Measurements from ENCODE around the gene CAGE1.

CAGE1 gene

DNA sequence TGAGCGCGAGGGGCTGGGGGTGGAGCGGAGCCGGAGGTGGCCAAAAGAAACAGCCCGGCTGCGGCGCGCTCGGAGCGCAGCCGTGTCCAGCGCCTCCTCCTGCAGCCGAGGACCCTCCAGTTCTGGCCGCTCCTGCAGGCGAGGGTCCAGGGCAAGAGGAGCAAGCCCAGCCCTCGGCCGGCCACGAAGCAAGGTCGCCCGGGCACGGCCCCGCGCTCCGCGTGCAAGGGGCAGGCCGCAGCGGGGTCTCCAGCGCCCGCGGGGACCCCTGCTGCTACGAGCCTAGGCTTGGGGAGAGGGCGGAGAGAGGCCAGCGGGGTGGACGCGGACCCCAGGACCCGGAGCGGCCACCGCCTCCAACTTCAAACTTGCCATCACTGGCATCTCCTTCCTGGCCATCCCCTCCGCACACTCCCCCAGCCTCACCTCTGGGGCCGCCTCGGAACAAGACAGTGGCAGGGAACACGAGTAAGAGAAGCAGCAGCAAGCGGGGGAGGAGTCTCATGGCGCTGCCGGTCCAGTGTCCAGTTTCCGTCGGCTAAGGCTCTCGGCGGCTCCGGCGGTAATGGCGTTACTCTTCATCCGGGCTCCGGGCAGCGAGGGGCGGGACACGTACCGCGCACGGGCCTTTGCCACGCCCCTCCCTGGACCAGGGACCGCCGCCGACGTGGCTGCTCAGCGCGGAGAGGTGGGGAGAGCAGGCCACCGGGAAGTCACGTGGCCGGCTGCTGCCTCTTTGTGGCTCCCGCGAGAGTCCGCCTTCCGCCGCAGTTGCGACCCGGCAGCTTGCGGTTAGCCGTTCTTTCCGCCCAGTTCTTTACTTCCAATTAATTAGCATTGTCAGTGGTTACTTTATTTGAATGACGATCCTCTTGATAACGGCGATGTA, 76.7 kb downstream of the CAGE1 start, which contains the start of gene SSR1:
TSS of gene SSR1 (minus strand) at position 584 of the 889 bp plus-strand sequence. CDS start at position 505, 79 bp downstream.
- DNase-seq (ENCODE audit: low read depth in 1 of 2, low spot score in 1 of 2) = peak; percentile 82 to 89

- DNase-seq (ENCODE audit: low read depth in 1 of 2, low spot score in 1 of 2) = no peak
These were observed 77.5 kb downstream of the CAGE1 start for GRCh38 chr6:7311917-7312615.

DNA sequence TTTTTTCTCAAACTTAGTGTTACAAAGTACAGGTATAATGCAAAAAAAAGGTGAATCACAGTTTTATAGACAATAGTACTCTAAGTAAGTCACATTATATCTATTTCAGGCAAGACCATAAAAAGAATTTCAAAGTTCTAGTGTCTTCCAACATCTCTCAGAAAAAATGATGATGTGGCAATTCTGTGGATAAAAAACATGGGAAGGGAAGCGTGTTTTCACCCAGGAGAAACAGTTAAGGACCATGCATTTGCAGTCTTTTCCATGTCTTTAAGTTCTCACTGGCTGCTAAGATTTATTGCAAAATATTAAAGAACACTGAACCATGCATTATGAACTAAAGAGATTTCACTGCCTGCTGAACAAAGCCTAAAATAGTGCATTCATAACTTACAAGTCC, 78.4 kb downstream of the CAGE1 start:
- no peak for DNase-seq (ENCODE audit: low read depth in 1 of 2, low spot score in 1 of 2)

DNA sequence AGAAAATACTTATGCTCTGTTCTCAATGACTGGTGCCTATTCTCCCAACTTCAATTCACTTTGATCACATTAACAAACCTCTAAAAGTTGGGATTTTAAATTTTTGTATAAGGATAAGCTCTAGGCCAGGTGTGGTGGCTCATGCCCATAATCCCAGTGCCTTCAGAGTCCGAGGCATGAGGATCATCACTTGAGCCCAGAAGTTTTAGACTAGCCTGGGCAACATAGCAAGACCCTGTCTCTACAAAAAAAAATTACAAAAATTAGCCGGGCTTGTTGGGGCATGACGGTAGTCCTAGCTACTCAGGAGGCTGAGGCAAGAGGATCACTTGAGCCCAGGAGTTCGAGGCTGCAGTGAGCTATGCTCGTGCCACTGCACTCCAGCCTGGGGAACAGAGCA, 80.5 kb downstream of the CAGE1 start:
- DNase-seq (ENCODE audit: low read depth in 1 of 2, low spot score in 1 of 2) = no peak

GRCh38 chr6:7307533-7307932, 82.0 kb downstream of the CAGE1 start:
- no peak for DNase-seq (ENCODE audit: low read depth in 1 of 2, low spot score in 1 of 2)

DNA sequence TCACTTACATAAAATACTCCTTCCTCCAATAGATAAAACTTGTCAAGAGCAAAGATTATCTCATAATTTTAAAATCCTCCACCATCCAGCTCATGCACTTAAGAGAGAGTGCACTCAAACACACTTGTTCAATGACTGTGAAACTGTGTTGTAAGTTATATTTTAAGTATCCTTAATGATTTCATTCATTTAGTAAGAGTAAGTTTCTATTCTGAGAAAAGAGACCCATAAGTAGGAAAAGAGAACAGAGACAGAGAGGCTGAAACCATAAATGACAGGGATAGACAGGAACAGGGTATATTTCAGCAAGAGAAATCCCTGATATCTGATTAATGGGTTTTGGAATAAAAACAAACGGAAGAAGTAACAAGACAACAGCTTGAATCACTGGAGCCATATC, 84.7 kb downstream of the CAGE1 start:
- DNase-seq (ENCODE audit: low read depth in 1 of 2, low spot score in 1 of 2) = no peak

DNA sequence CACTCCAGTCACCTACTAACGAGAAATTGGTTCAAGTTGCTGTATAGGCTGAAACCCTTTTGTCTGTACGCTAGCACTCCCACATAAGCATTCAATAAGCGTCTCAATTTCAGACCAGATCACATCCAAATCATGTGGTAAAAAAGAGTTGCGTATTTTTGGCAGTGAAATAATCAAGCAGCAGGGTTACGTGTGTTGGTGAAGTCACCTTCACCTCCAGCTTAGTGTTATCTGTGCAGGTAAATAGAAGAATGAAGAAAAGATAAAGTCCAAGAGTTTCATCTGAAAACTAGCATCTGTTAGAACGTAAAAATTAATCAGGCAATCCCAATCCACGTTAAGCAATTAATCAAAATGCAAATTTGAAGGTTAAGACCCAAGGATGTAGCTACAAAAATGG, 87.8 kb downstream of the CAGE1 start:
- DNase-seq (ENCODE audit: low read depth in 1 of 2, low spot score in 1 of 2) = no peak

- DNase-seq (ENCODE audit: low read depth in 1 of 2, low spot score in 1 of 2) = no peak
These were observed 88.6 kb downstream of the CAGE1 start for GRCh38 chr6:7300926-7301325.

GRCh38 chr6:7298113-7298512, 91.4 kb downstream of the CAGE1 start:
- no peak for DNase-seq (ENCODE audit: low read depth in 1 of 2, low spot score in 1 of 2)

DNA sequence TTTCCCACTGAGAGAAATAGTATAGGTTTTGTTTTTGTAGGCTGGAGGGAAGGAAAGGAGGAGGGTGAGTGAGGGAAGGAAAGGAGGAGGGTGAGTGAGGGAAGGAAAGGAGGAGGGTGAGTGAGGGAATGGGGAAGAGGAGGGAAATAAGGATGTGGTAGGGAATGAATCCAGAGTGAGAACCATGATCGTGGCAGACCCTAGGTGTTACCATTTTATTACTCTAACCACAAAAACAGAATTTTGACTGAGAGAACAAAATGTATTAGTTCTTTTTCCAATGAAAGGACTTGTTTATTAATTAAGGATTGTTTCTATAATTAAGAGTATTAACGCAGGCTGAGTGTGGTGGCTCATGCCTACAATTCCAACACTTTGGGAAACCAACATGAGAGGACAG, 92.9 kb downstream of the CAGE1 start:
- DNase-seq (ENCODE audit: low read depth in 1 of 2, low spot score in 1 of 2) = no peak

GRCh38 chr6:7295916-7296315, 93.6 kb downstream of the CAGE1 start:
- DNase-seq (ENCODE audit: low read depth in 1 of 2, low spot score in 1 of 2) = no peak

DNA sequence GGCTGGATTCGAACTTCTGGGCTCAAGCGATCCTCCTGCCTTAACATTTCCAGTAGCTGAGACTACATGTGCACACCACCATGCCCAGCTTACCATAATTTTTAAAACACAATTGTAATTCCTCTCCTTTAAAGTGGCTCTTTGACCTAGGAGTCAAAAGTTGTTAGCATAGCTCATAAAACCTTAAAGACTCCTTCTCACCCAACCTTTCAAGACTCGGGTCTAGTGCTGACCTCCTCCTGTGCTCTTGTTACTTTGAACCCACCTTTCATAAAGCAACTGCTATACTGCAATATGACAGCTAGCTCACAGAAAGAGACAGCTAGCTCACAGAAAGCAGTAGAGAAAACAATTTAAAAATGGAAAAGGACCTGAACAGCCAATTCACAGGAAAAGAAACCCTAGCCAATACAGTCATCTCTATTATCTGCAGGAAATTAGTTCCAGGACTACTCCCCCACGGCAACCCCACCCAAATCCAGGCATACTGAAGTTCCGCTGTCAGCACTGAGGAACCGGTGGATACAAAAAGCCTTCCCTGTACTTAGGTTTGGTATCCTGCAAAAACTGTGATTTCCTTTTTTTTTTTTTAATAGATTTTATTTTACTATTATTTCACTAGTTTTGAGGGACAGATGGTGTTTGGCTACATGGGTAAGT, 96.8 kb downstream of the CAGE1 start:
- DNase-seq (ENCODE audit: low read depth in 1 of 2, low spot score in 1 of 2) = no peak

GRCh38 chr6:7290079-7290478, 99.5 kb downstream of the CAGE1 start:
- DNase-seq (ENCODE audit: low read depth in 1 of 2, low spot score in 1 of 2) = no peak

DNA sequence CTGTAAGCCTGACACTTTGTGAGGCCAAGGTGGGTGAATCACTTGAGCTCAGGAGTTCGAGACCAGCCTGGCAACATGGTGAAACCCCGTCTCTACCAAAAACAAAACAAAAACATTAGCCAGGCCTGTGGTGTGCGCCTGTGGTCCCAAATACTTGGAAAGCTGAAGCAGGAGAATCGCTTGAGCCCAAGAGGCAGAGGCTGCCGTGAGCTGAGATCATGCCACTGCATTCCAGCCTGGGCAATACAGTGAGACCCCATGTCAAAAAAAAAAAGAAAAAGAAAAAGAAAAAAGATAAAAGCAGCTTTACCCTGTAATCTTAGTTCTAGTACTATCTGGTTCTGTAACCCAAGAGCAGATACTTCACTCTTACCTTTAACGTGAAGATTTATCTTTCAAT, 104.1 kb downstream of the CAGE1 start:
- DNase-seq (ENCODE audit: low read depth in 1 of 2, low spot score in 1 of 2) = no peak

DNA sequence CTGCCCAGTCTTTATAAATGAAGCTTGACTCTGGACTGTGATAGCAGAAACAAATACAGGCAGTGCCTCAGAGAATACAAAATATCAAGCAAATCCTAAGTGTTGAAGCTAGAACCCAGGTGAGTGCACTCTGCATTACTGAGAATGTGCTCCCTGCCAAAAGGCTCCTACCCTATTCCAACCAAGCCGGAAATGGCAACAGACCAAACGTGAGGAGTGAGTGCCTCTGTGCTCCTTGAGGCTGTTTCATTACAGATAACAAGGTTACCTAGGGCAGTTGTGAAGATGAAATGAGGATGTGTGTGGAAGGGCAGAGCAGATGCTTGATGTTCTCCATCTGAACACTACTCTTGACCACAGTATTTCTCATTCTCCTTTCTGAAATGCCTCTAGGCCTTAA, 105.9 kb downstream of the CAGE1 start:
- no peak for DNase-seq (ENCODE audit: low read depth in 1 of 2, low spot score in 1 of 2)

DNA sequence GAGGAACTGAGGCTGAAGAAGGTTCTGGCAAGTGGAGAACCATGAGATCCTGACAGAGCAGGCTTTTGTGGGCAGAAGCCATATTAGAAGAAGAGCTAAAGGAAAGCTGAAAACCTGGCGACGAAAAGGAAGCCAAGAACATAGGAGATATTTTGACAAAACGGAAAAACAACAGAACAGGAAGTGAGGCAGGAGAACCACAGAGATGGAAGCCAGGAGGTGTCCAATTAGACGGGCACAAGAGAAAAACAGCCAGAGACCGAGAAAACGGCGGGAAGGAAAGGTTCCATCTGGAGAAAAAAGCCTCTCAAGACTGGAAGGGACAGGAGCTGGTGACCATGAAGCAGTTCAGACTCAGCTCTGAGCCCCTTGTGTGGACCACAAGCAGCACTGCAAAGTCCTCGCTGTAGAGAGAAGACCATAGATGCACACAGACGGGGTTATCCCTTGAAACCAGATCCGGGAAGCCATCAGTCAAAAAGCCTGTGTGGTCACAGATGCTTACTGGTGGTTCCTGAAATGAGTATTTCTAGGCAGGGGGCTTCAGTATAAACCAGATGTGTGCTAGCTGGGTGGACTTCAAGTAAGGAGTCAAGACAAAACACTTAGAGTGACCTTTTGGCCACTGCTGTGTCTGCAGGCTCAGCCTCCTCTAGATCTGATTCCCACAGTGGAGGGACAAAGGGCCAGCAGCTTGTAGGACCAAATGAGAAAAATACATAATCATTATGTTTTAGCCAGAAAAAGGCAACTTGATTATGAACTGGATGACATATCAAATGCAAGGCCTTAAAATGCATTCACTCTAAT, 107.2 kb downstream of the CAGE1 start:
- DNase-seq (ENCODE audit: low read depth in 1 of 2, low spot score in 1 of 2) = no peak

All from stimulated activated CD4-positive, alpha-beta T cell treated with anti-CD3 and anti-CD28 coated beads, Interleukin-15, amount 100 ng/mL, for 1 hour (primary cell).